A673 (cell line): Measurements from ENCODE around the gene GLO1. TPM values are rescaled to one million over a fixed set of nuclear protein-coding genes. Genes with fewer than 3 reads are reported as not detected.

Source experiments
- BruUV-seq: library from RNA; stranded (reverse); fragments of 400-500 nt; replicated peaks from 2 replicates; lab custom pipeline; 2021; lab: Mats Ljungman, UMichigan
- CTCF ChIA-PET: fragments of 300-600 bp; sonication (Branson Sonifier 250); formaldehyde crosslinking; loops from one replicate; lab custom pipeline; 2022; ENCODE audit warnings: antibody characterized with exemption; lab: Charles Lee
- POLR2A ChIA-PET: fragments of 300-600 bp; sonication (Branson Sonifier 250); formaldehyde crosslinking; loops from one replicate; lab custom pipeline; 2022; ENCODE audit warnings: antibody characterized with exemption; ENCODE audit not compliant: low non-redundant PET; lab: Charles Lee
- DNase-seq: peaks from one replicate; pipeline ENCODE4 v3.0.0-alpha.2; 2015; ENCODE audit warnings: low spot score
- H3K27ac ChIP-seq: fragments of 200-600 bp; sonication (generic); 2 replicates; pipeline ENCODE4 v1.5.1; 2016; ENCODE audit warnings: mixed run types, low read depth, mild to moderate bottlenecking, mixed read lengths, antibody characterized with exemption, low read length; ENCODE audit not compliant: poor library complexity, severe bottlenecking
- H3K27me3 ChIP-seq: fragments of 200-600 bp; sonication (generic); replicated peaks from 2 replicates; pipeline ENCODE4 v1.6.1; 2017; ENCODE audit warnings: mixed run types, low read depth, mild to moderate bottlenecking, mixed read lengths, antibody characterized with exemption, low read length; ENCODE audit not compliant: insufficient read depth, poor library complexity
- H3K36me3 ChIP-seq: fragments of 200-600 bp; sonication (generic); 2 replicates; pipeline ENCODE4 v1.6.1; 2016; ENCODE audit warnings: mixed run types, mild to moderate bottlenecking, mixed read lengths, antibody characterized with exemption, low read length; ENCODE audit not compliant: insufficient read depth, poor library complexity, severe bottlenecking
- H3K4me1 ChIP-seq: fragments of 200-600 bp; sonication (generic); 2 replicates; pipeline ENCODE4 v1.6.1; 2017; ENCODE audit warnings: mixed run types, mild to moderate bottlenecking, mixed read lengths, antibody characterized with exemption, low read length; ENCODE audit not compliant: insufficient read depth, poor library complexity, severe bottlenecking
- H3K4me3 ChIP-seq: fragments of 200-600 bp; sonication (generic); 2 replicates; pipeline ENCODE4 v1.5.1; 2016; ENCODE audit warnings: low read depth, mixed run types, mild to moderate bottlenecking, mixed read lengths, low read length; ENCODE audit not compliant: poor library complexity, severe bottlenecking
- H3K9me3 ChIP-seq: fragments of 200-600 bp; sonication (generic); 2 replicates; pipeline ENCODE4 v1.6.1; 2016; ENCODE audit warnings: mixed run types, low read depth, mild to moderate bottlenecking, mixed read lengths, antibody characterized with exemption, low read length; ENCODE audit not compliant: poor library complexity, severe bottlenecking
- CTCF ChIP-seq: fragments of 300-800, 200-600 bp; sonication (generic); conservative IDR thresholded peaks from 2 replicates; pipeline ENCODE4 v1.5.1; 2017; ENCODE audit warnings: low read depth, mild to moderate bottlenecking, antibody characterized with exemption, low read length, moderate library complexity, mixed read lengths
- EZH2 ChIP-seq: fragments of 200-600 bp; sonication (generic); IDR thresholded peaks from 2 replicates; pipeline ENCODE4 v1.6.1; 2017; ENCODE audit warnings: borderline replicate concordance, low read depth, mild to moderate bottlenecking, mixed read lengths, antibody characterized with exemption, low read length; ENCODE audit not compliant: poor library complexity, severe bottlenecking
- intact Hi-C: fragments of 100-400 bp; cut with micrococcal nuclease; formaldehyde crosslinking; loops from one replicate; pipeline ENCODE4 v1.10.0; 2022; ENCODE audit not compliant: unreplicated experiment
- total RNA-seq: library from RNA; stranded (reverse); gene quantifications from 2 replicates; pipeline ENCODE4 v1.2.3, GENCODE V29; 2021

GLO1 gene
- total RNA-seq, 1 experiment from 2014 or later: 183 TPM

DNA sequence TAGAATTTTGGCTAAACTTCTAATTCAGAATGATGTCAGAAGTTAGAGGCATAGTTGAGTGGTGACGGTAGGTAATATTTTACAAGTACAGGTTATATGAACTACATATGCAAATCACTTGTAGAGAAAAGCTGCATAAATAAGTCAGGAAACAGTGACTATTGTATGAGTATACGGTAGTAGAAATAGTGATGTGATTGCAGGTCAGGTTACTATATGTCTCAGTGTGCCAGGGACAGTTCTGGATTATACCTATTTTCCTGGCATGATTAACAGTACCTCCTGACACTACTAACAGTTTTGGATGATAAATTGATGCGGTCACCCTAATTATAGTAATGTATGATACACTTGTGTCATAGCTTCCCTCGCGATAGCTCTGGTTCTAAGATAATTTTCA, 21.4 kb upstream of the GLO1 start:
- BruUV-seq: no TSS peak
- CTCF ChIA-PET: no interaction called here
- intact Hi-C loops: no loop called here

GRCh38 chr6:38723783-38724182, 20.8 kb upstream of the GLO1 start:
- Histone ChIP-seq H3K27ac (no peak overlapping the region), H3K4me1 (no peaks in the 10 kb centered on the region), H3K36me3 (no peaks in the 10 kb centered on the region), H3K4me3 (no peak overlapping the region), H3K27me3 (no peaks in the 10 kb centered on the region), H3K9me3 (no peaks in the 10 kb centered on the region)
- no TSS peak for BruUV-seq
- ChIA-PET POLR2A (no interaction called here), CTCF (no interaction called here)
- intact Hi-C loops: no loop called here
- no peak for DNase-seq
- no peak for TF ChIP-seq CTCF
- no peak for TF ChIP-seq EZH2

More for the DNA sequence above, 21.4 kb upstream of the GLO1 start:
- no peak overlapping the region for H3K27ac ChIP-seq
- no peaks in the 10 kb centered on the region for H3K4me1 ChIP-seq
- no peak overlapping the region for H3K4me3 ChIP-seq
- POLR2A ChIA-PET: no interaction called here
- H3K27me3 ChIP-seq: no peaks in the 10 kb centered on the region
- H3K9me3 ChIP-seq: no peaks in the 10 kb centered on the region
- TF ChIP-seq EZH2 (no peak), CTCF (no peak)
- DNase-seq: no peak
- no peaks in the 10 kb centered on the region for H3K36me3 ChIP-seq

DNA sequence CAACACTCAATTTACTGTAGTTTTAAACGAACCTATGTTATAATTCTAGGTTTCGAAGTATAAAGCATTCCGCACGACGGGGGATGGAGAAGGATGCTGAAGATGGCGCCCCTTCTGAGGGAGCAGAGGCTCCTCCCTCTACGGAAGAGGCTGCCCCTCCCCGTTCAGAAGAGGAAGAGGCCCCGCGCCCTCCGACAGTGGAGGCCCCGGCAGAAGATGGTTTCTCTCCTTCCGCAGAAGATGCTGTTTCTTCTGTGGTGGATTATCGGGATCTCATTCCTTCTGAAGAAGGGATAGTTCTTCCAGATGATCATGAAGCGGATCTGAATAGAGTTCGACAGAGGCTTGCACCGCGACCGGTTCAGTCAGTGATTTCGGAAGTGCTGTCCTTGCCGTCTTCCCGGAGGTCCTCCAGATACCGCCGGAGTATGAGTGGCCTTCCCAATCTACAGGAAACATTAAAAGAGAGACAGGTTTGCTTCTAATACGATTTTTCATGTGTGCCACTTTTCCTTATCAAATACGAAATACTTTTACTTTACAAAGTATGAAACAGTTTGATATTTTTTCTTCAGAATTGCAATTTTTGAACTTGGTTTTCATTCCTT, 19.9 kb upstream of the GLO1 start:
- TF ChIP-seq EZH2 (no peak), CTCF (no peak)
- ChIA-PET CTCF (no interaction called here), POLR2A (no interaction called here)
- Histone ChIP-seq H3K36me3 (no peaks in the 10 kb centered on the region), H3K9me3 (no peaks in the 10 kb centered on the region), H3K4me3 (no peak overlapping the region), H3K4me1 (no peaks in the 10 kb centered on the region), H3K27me3 (peaks cover 4% of the 10 kb centered on the region), H3K27ac (no peak overlapping the region)
- no peak for DNase-seq
- intact Hi-C loops: no loop called here
- BruUV-seq: no TSS peak
